A673 (cell line): ENCODE data around the gene RPL37.
"Not testable (repeated sequence)": the region's sequence is repeated elsewhere in the genome, so short reads cannot be mapped to it uniquely, and the experiment has no call there.

ENCODE experiments used
- EZH2 ChIP-seq: fragments of 200-600 bp; sonication (generic); IDR thresholded peaks from 2 replicates; pipeline ENCODE4 v1.6.1; 2017; ENCODE audit warnings: borderline replicate concordance, low read depth, mild to moderate bottlenecking, mixed read lengths, antibody characterized with exemption, low read length; ENCODE audit not compliant: poor library complexity, severe bottlenecking
- TF ChIP-seq, protein P1 (sequence below): fragments of 300-800, 200-600 bp; sonication (generic); conservative IDR thresholded peaks from 2 replicates; pipeline ENCODE4 v1.5.1; 2017; ENCODE audit warnings: low read depth, mild to moderate bottlenecking, antibody characterized with exemption, low read length, moderate library complexity, mixed read lengths

- TF ChIP-seq EZH2, result not testable (repeated sequence)
- TF ChIP-seq, protein P1, sequence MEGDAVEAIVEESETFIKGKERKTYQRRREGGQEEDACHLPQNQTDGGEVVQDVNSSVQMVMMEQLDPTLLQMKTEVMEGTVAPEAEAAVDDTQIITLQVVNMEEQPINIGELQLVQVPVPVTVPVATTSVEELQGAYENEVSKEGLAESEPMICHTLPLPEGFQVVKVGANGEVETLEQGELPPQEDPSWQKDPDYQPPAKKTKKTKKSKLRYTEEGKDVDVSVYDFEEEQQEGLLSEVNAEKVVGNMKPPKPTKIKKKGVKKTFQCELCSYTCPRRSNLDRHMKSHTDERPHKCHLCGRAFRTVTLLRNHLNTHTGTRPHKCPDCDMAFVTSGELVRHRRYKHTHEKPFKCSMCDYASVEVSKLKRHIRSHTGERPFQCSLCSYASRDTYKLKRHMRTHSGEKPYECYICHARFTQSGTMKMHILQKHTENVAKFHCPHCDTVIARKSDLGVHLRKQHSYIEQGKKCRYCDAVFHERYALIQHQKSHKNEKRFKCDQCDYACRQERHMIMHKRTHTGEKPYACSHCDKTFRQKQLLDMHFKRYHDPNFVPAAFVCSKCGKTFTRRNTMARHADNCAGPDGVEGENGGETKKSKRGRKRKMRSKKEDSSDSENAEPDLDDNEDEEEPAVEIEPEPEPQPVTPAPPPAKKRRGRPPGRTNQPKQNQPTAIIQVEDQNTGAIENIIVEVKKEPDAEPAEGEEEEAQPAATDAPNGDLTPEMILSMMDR, result not testable (repeated sequence)
Observed at GRCh38 chr5:40794340-40794739, 40.7 kb downstream of the RPL37 start.
